ENCODE data around the gene POTED.
"Not testable (repeated sequence)": the region's sequence is repeated elsewhere in the genome, so short reads cannot be mapped to it uniquely, and the experiment has no call there.

POTED gene

DNA sequence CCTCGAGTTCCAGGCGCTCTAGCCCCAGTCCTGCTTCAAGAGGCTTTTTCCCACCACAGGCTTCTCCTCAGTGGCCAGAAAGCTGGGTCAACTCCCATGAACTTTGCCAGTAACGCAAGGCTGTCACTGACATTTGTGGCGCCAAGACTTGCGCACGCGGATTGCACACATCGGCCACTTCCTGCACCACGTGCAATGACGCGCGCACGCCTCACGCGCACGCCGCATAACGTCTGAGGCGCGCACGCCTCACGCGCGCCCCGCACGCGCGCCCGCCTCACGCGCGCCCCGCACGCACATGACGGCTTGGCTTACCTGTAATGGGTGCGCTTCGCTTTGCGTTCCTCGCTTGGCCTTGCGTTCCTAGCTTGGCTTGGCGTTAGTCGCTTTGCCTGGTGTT is at the start of gene POTED:
Gene POTED, plus strand, starts transcription at position 301 of the 400 bp plus-strand sequence. CDS start 452 bp downstream, outside the sequence.
- DNase-seq (ENCODE audit: low read depth, low spot score): not testable (repeated sequence)

DNA sequence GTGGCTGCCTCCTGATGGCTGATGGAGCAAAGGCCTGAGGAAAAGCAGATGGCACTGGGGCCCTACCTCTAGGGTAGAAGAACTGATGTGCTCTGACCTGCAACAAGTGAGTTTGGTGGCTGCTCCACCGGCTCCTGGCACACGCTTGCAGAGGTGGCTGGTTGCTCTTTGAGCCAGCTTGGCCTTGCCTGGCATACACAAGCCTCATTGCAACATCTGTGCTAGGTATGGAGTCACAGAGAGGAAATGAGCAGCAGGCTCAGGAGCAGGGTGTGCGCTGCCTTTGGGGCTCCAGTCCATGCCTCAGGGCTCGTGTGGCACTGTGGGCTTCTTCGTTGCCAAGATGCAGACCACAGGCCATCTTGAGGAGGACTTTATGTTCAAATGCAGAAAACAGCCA is 40.5 kb downstream of the POTED start:
- DNase-seq (ENCODE audit: low read depth, low spot score): not testable (repeated sequence)

DNA sequence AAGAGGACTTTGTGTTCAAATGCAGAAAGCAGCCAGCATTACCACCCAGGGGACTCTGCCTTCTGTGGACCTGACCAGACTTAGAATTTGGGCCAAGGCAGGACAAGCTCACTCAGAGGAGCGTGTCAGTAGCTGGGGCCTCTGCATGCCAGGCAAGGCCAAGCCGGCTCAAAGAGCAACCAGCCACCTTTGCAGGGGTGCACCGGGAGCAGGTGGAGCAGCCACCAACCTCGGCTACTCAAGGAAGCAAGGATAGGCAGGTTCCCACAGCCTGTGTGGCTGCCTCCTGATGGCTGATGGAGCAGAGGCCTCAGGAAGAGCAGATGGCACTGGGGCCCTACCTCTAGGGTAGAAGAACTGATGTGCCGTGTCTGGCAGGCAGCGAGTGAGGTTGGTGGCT is 42.2 kb downstream of the POTED start:
- not testable (repeated sequence) for DNase-seq (ENCODE audit: low read depth, low spot score)
